ENCODE results near the gene MYO9B.

DNA sequence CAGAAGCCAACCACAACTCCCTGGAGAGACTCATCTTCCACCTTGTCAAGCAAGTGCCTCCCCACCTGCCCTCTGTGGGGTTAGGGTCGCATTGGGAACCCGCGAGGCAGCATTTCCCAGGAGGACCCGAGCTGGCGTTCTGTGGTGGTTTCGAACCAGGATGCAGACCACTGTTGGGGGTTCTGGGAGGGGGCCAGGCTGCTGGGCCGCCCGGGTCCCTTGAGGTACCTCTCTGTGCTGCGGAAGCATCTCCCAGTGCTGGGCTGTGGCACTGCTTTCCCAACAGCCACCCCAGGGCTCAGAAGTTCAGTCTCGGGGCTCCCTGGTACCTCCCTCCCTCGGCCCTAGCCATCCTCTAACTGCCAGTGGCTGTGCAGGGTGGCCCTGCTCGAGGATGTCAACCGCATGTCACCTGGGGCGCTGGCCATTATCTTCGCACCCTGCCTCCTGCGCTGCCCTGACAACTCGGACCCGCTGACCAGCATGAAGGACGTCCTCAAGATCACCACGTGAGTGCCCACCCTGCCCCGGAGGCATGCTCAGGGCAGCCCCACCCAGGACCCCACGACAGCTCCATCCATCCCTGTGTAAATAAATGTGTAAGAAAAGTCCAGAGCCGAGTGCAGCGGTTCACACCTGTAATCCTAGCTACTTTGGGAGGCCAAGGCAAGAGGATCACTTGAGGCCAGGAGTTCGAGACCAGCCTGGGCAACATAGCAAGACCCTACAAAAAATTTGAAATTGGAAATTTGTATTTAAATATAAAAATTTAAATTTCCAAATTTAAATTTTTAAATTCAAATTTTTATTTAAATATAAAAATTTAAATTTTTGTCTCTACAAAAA is 131.4 kb downstream of the MYO9B start:
- TF ChIP-seq TCF7L2 (IDR thresholded peaks at IDR 0.05; ENCODE audit: low read depth, low read length) (no peak), FOXA3 (CRISPR knock-in tag; conservative IDR thresholded peaks at IDR 0.05 in 1 of 2, IDR thresholded peaks at IDR 0.05 in 1 of 2) (no peak), SIRT6 (IDR thresholded peaks at IDR 0.05; ENCODE audit: low read depth, low read length) (no peak), NR2C2 (CRISPR knock-in tag; IDR thresholded peaks at IDR 0.05) (no peak), NR2C2 (tag; IDR thresholded peaks at IDR 0.05) (no peak), SP2 (IDR thresholded peaks at IDR 0.05; ENCODE audit: extremely low read depth, low read depth, low read length, poor library complexity, severe bottlenecking) (no peak), ARID1B (IDR thresholded peaks at IDR 0.05) (no peak)
- TF ChIP-seq, protein P1, sequence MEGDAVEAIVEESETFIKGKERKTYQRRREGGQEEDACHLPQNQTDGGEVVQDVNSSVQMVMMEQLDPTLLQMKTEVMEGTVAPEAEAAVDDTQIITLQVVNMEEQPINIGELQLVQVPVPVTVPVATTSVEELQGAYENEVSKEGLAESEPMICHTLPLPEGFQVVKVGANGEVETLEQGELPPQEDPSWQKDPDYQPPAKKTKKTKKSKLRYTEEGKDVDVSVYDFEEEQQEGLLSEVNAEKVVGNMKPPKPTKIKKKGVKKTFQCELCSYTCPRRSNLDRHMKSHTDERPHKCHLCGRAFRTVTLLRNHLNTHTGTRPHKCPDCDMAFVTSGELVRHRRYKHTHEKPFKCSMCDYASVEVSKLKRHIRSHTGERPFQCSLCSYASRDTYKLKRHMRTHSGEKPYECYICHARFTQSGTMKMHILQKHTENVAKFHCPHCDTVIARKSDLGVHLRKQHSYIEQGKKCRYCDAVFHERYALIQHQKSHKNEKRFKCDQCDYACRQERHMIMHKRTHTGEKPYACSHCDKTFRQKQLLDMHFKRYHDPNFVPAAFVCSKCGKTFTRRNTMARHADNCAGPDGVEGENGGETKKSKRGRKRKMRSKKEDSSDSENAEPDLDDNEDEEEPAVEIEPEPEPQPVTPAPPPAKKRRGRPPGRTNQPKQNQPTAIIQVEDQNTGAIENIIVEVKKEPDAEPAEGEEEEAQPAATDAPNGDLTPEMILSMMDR (IDR thresholded peaks at IDR 0.05 in 2 of 3, conservative IDR thresholded peaks at IDR 0.05 in 1 of 3; ENCODE audit: insufficient read depth in 2 of 3, low read depth in 1 of 3, low read length in 3 of 3): no peak
- TF ChIP-seq, protein P2, sequence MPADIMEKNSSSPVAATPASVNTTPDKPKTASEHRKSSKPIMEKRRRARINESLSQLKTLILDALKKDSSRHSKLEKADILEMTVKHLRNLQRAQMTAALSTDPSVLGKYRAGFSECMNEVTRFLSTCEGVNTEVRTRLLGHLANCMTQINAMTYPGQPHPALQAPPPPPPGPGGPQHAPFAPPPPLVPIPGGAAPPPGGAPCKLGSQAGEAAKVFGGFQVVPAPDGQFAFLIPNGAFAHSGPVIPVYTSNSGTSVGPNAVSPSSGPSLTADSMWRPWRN (IDR thresholded peaks at IDR 0.05; ENCODE audit: low read depth): no peak
- TF ChIP-seq, protein P3, sequence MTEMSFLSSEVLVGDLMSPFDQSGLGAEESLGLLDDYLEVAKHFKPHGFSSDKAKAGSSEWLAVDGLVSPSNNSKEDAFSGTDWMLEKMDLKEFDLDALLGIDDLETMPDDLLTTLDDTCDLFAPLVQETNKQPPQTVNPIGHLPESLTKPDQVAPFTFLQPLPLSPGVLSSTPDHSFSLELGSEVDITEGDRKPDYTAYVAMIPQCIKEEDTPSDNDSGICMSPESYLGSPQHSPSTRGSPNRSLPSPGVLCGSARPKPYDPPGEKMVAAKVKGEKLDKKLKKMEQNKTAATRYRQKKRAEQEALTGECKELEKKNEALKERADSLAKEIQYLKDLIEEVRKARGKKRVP (CRISPR knock-in tag; IDR thresholded peaks at IDR 0.05): no peak
